ENCODE data around the gene LTBP4.
A peak's percentile ranks its signal among the peaks of the same experiment; 100 is the strongest.
"Not testable (repeated sequence)": the region's sequence is repeated elsewhere in the genome, so short reads cannot be mapped to it uniquely, and the experiment has no call there.

LTBP4 gene

GRCh38 chr19:40601134-40601974 lies at the start of gene LTBP4:
Gene LTBP4, plus strand, starts transcription at chr19:40601369. Its CDS starts 19 bp downstream, at chr19:40601388.
- DNase-seq = no peak

GRCh38 chr19:40552848-40553247 lies 48.3 kb upstream of the LTBP4 start:
- DNase-seq = no peak

GRCh38 chr19:40553885-40554857 lies 47.0 kb upstream of the LTBP4 start:
- DNase-seq = no peak

GRCh38 chr19:40555978-40556689 lies 45.0 kb upstream of the LTBP4 start:
- DNase-seq = no peak

- no peak for DNase-seq
Measured at GRCh38 chr19:40556953-40557530, 44.1 kb upstream of the LTBP4 start.

GRCh38 chr19:40559394-40559793 lies 41.8 kb upstream of the LTBP4 start:
- DNase-seq = no peak

GRCh38 chr19:40560092-40560507 lies 41.1 kb upstream of the LTBP4 start:
- no peak for DNase-seq

GRCh38 chr19:40561947-40562346 lies 39.2 kb upstream of the LTBP4 start:
- no peak for DNase-seq

- DNase-seq = not testable (repeated sequence)
Measured at GRCh38 chr19:40564535-40564934, 36.6 kb upstream of the LTBP4 start.

- DNase-seq = no peak
Measured at GRCh38 chr19:40565355-40565754, 35.8 kb upstream of the LTBP4 start.

- no peak for DNase-seq
Measured at GRCh38 chr19:40565910-40566495, 35.2 kb upstream of the LTBP4 start.

GRCh38 chr19:40567040-40567749 lies 34.0 kb upstream of the LTBP4 start:
- no peak for DNase-seq

GRCh38 chr19:40567750-40568494 lies 33.2 kb upstream of the LTBP4 start:
- DNase-seq = no peak

GRCh38 chr19:40570313-40571004 lies 30.7 kb upstream of the LTBP4 start:
- peak; percentile 94 for DNase-seq

- no peak for DNase-seq
Measured at GRCh38 chr19:40571005-40571318, 30.2 kb upstream of the LTBP4 start.

- DNase-seq = no peak
Measured at GRCh38 chr19:40571831-40572495, 29.2 kb upstream of the LTBP4 start.

- DNase-seq = no peak
Measured at GRCh38 chr19:40575326-40575725, 25.8 kb upstream of the LTBP4 start.

- DNase-seq = no peak
Measured at GRCh38 chr19:40576151-40576584, 25.0 kb upstream of the LTBP4 start.
